Retinal pigment epithelial cell (primary cell): ENCODE measurements around the gene NOP53.
"Not testable (repeated sequence)": the region's sequence is repeated elsewhere in the genome, so short reads cannot be mapped to it uniquely, and the experiment has no call there.

ENCODE experiments used
- DNase-seq: peaks from one replicate; pipeline ENCODE4 v3.0.0-alpha.2; 2010; ENCODE audit warnings: low read depth
- H3K4me3 ChIP-seq: 2 replicates; pipeline ENCODE4 v1.5.1; 2011; ENCODE audit warnings: mild to moderate bottlenecking, low read length, control low read depth, moderate library complexity
- TF ChIP-seq, protein P1 (sequence below): conservative IDR thresholded peaks from 2 replicates; pipeline ENCODE4 v1.5.1; 2011; ENCODE audit warnings: low read depth, low read length, control low read depth, inconsistent platforms

NOP53 gene

DNA sequence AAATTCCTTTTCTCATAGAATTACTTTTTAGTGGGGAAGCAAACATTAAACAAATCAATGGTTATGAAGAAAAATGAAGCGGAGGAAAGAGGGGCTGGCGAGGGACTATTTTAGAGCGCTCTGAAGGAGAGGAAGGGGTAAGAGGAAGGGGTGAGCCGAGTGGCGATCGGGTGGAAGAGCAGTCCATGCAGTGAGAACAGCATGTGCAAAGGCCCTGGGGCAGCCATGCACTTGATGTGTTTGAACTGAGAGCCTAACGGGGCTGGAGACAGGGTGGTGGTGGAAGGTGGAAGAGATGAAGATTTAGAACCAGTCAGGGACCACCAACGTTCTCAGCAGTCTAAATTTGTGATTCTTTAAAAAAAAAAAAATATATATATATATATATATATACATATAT is 14.4 kb upstream of the NOP53 start:
- DNase-seq = no peak
- TF ChIP-seq, protein P1, sequence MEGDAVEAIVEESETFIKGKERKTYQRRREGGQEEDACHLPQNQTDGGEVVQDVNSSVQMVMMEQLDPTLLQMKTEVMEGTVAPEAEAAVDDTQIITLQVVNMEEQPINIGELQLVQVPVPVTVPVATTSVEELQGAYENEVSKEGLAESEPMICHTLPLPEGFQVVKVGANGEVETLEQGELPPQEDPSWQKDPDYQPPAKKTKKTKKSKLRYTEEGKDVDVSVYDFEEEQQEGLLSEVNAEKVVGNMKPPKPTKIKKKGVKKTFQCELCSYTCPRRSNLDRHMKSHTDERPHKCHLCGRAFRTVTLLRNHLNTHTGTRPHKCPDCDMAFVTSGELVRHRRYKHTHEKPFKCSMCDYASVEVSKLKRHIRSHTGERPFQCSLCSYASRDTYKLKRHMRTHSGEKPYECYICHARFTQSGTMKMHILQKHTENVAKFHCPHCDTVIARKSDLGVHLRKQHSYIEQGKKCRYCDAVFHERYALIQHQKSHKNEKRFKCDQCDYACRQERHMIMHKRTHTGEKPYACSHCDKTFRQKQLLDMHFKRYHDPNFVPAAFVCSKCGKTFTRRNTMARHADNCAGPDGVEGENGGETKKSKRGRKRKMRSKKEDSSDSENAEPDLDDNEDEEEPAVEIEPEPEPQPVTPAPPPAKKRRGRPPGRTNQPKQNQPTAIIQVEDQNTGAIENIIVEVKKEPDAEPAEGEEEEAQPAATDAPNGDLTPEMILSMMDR = no peak
- H3K4me3 ChIP-seq = no peak overlapping the region

DNA sequence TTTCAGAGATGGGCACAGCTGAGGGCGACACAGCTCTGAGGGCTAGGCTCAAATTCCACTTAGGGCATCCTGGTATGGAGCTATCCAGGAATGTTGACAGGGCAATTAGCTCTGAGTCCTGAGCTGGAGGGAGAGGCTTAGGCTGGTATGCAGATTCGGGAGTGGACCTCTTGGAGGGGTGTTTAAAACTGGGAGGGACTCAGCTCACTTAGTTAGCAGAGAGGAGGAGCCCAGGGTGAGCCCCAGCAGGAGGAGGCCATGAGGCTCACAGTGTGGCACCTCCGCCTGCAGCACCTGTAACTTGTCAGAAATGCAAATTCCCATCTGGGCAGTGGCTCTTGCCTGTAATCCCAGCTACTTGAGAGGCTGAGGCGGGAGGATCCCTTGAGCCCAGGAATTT is 10.2 kb upstream of the NOP53 start:
- no peak for DNase-seq
- H3K4me3 ChIP-seq = no peak overlapping the region
- TF ChIP-seq, protein P1 = no peak

DNA sequence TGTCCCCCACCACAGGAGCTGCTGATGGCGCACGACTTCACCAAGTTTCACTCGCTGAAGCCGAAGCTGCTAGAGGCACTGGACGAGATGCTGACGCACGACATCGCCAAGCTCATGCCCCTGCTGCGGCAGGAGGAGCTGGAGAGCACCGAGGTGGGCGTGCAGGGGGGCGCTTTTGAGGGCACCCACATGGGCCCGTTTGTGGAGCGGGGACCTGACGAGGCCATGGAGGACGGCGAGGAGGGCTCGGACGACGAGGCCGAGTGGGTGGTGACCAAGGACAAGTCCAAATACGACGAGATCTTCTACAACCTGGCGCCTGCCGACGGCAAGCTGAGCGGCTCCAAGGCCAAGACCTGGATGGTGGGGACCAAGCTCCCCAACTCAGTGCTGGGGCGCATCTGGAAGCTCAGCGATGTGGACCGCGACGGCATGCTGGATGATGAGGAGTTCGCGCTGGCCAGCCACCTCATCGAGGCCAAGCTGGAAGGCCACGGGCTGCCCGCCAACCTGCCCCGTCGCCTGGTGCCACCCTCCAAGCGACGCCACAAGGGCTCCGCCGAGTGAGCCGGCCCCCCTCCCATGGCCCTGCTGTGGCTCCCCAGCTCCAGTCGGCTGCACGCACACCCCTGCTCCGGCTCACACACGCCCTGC is 4.4 kb upstream of the NOP53 start:
- H3K4me3 ChIP-seq = no peak overlapping the region
- TF ChIP-seq, protein P1 = no peak
- DNase-seq = no peak

GRCh38 chr19:47741544-47742140 is 3.7 kb upstream of the NOP53 start:
- DNase-seq = no peak
- TF ChIP-seq, protein P1 = no peak
- H3K4me3 ChIP-seq = no peak overlapping the region

- DNase-seq = no peak
- TF ChIP-seq, protein P1 = no peak
- peak overlapping the region; percentile 26 for H3K4me3 ChIP-seq
Measured at GRCh38 chr19:47742634-47743033, 2.7 kb upstream of the NOP53 start.

DNA sequence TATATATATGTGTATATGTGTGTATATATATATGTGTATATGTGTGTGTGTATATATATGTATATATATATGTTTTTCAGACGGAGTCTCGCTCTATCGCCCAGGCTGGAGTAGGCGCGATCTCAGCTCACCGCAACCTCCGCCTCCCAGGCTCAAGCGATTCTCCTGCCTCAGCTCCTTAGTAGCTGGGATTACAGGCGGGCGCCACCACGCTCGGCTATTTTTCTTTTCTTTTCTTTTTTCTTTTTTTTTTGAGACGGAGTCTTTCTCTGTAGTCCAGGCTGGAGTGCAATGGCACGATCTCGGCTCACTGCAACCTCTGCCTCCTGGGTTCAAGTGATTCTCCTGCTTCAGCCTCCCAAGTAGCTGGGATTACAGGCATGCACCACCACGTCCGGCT is 783 bp downstream of the NOP53 start:
- not testable (repeated sequence) for DNase-seq
- H3K4me3 ChIP-seq = peak overlapping the region; percentile 82

GRCh38 chr19:47749326-47749725 is 4.0 kb downstream of the NOP53 start:
- no peak for DNase-seq
- TF ChIP-seq, protein P1 = no peak
- H3K4me3 ChIP-seq = no peak overlapping the region
